ENCODE data around the gene WWOX.

GRCh38 chr16:78094998-78095397 is 4.5 kb upstream of the WWOX start:
- TF ChIP-seq CTCF (IDR thresholded peaks at IDR 0.05) (no peak), POLR2A (IDR thresholded peaks at IDR 0.05) (no peak), EP300 (IDR thresholded peaks at IDR 0.05) (no peak), POLR2AphosphoS5 (IDR thresholded peaks at IDR 0.05) (no peak)
